HG03439 (cell line): ENCODE results near the gene PDIA4.
"Not testable (repeated sequence)": the region's sequence is repeated elsewhere in the genome, so short reads cannot be mapped to it uniquely, and the experiment has no call there.

Experiments used
- ATAC-seq: cut with Tn5 transposase; IDR thresholded peaks from one replicate; pipeline ENCODE4 v1.9.1; 2021; ENCODE audit warnings: mild to moderate bottlenecking, moderate library complexity; ENCODE audit not compliant: unreplicated experiment

PDIA4 gene

GRCh38 chr7:149028346-149029109 is at the start of gene PDIA4:
Gene PDIA4, minus strand, starts transcription at chr7:149028505. Its CDS starts 97 bp downstream, at chr7:149028408.
- peak; percentile 95 for ATAC-seq

GRCh38 chr7:149077594-149077993 is 49.3 kb upstream of the PDIA4 start:
- ATAC-seq: no peak

GRCh38 chr7:149075286-149075685 is 47.0 kb upstream of the PDIA4 start:
- no peak for ATAC-seq

- ATAC-seq: no peak
Observed at GRCh38 chr7:149074116-149074885, 46.0 kb upstream of the PDIA4 start.

GRCh38 chr7:149072438-149072775 is 44.1 kb upstream of the PDIA4 start:
- ATAC-seq: no peak

GRCh38 chr7:149071641-149072437 is 43.5 kb upstream of the PDIA4 start:
- ATAC-seq: no peak

- ATAC-seq: no peak
Observed at GRCh38 chr7:149071182-149071635, 42.9 kb upstream of the PDIA4 start.

- ATAC-seq: no peak
Observed at GRCh38 chr7:149070372-149071125, 42.2 kb upstream of the PDIA4 start.

- no peak for ATAC-seq
Observed at GRCh38 chr7:149067869-149068268, 39.6 kb upstream of the PDIA4 start.

GRCh38 chr7:149063476-149063875 is 35.2 kb upstream of the PDIA4 start:
- no peak for ATAC-seq

GRCh38 chr7:149062217-149062899 is 34.1 kb upstream of the PDIA4 start:
- ATAC-seq: not testable (repeated sequence)

- ATAC-seq: no peak
Observed at GRCh38 chr7:149060156-149060555, 31.9 kb upstream of the PDIA4 start.

- no peak for ATAC-seq
Observed at GRCh38 chr7:149053885-149054284, 25.6 kb upstream of the PDIA4 start.

- ATAC-seq: no peak
Observed at GRCh38 chr7:149053384-149053783, 25.1 kb upstream of the PDIA4 start.

- no peak for ATAC-seq
Observed at GRCh38 chr7:149050941-149051340, 22.6 kb upstream of the PDIA4 start.

- no peak for ATAC-seq
Observed at GRCh38 chr7:149048805-149049204, 20.5 kb upstream of the PDIA4 start.

- ATAC-seq: no peak
Observed at GRCh38 chr7:149046416-149046815, 18.1 kb upstream of the PDIA4 start.

GRCh38 chr7:149043936-149044335 is 15.6 kb upstream of the PDIA4 start:
- no peak for ATAC-seq

- no peak for ATAC-seq
Observed at GRCh38 chr7:149041350-149041749, 13.0 kb upstream of the PDIA4 start.

GRCh38 chr7:149038641-149039040 is 10.3 kb upstream of the PDIA4 start:
- ATAC-seq: not testable (repeated sequence)
